IMR-90 (cell line): ENCODE measurements around the gene KLHL17. TPM values are rescaled to one million over a fixed set of nuclear protein-coding genes. Genes with fewer than 3 reads are reported as not detected.

Experiments used
- ATAC-seq: fragments of 200-7000 bp; cut with Tn5 transposase; 2 replicates; pipeline ENCODE4 v1.9.1; 2020; ENCODE audit warnings: low read depth, mild to moderate bottlenecking, moderate library complexity
- BruUV-seq: library from RNA; stranded (reverse); fragments of 400-500 nt; replicated peaks from 2 replicates; lab custom pipeline; 2021; lab: Mats Ljungman, UMichigan
- CTCF ChIA-PET: fragments of 300-600 bp; formaldehyde crosslinking; extraction: SDS; loops from one replicate; lab custom pipeline; 2021; ENCODE audit warnings: antibody characterized with exemption; lab: Yijun Ruan, JAX
- POLR2A ChIA-PET: fragments of 300-600 bp; sonication (Branson Sonifier 250); formaldehyde crosslinking; loops from one replicate; lab custom pipeline; 2022; ENCODE audit warnings: antibody characterized with exemption; ENCODE audit not compliant: unreplicated experiment; lab: Charles Lee
- DNase-seq: peaks from one replicate; pipeline ENCODE4 v3.0.0; 2013
- H2AFZ ChIP-seq: replicated peaks from 2 replicates; pipeline ENCODE3; 2013; ENCODE audit warnings: low read length, mild to moderate bottlenecking; ENCODE audit not compliant: poor library complexity
- H2AK5ac ChIP-seq: 2 replicates; pipeline ENCODE4 v1.6.1; 2013; ENCODE audit warnings: low read depth, low read length, inconsistent platforms
- H2AK9ac ChIP-seq: replicated peaks from 2 replicates; pipeline ENCODE3; 2013; ENCODE audit warnings: mild to moderate bottlenecking, low read depth, low read length, moderate library complexity; ENCODE audit not compliant: poor library complexity
- H2BK120ac ChIP-seq: 2 replicates; pipeline ENCODE4 v1.6.1; 2013; ENCODE audit warnings: low read depth, low read length, inconsistent platforms
- H2BK15ac ChIP-seq: 3 replicates; pipeline ENCODE4 v1.6.1; 2013; ENCODE audit warnings: low read depth, low read length, inconsistent platforms
- H2BK20ac ChIP-seq: 2 replicates; pipeline ENCODE4 v1.6.1; 2013; ENCODE audit warnings: low read depth, mild to moderate bottlenecking, inconsistent platforms, low read length, moderate library complexity
- H2BK5ac ChIP-seq: 2 replicates; pipeline ENCODE4 v1.6.1; 2013; ENCODE audit warnings: mild to moderate bottlenecking, low read depth, low read length, inconsistent platforms; ENCODE audit not compliant: poor library complexity, severe bottlenecking
- H3K14ac ChIP-seq: replicated peaks from 2 replicates; pipeline ENCODE4 v1.6.1; 2013; ENCODE audit warnings: low read depth, low read length, inconsistent platforms
- H3K18ac ChIP-seq: 2 replicates; pipeline ENCODE4 v1.6.1; 2013; ENCODE audit warnings: low read depth, low read length, control low read depth
- H3K23ac ChIP-seq: 2 replicates; pipeline ENCODE4 v1.6.1; 2013; ENCODE audit warnings: low read depth, low read length, inconsistent platforms
- H3K27ac ChIP-seq: 2 replicates; pipeline ENCODE4 v1.5.1; 2013; ENCODE audit warnings: mild to moderate bottlenecking, control low read depth, low read length; ENCODE audit not compliant: insufficient read depth
- H3K27me3 ChIP-seq: 2 replicates; pipeline ENCODE4 v1.6.1; 2013; ENCODE audit warnings: low read length; ENCODE audit not compliant: control insufficient read depth, insufficient read depth
- H3K36me3 ChIP-seq: 2 replicates; pipeline ENCODE4 v1.6.1; 2013; ENCODE audit warnings: low read length, mixed read lengths; ENCODE audit not compliant: control insufficient read depth, insufficient read depth
- H3K4ac ChIP-seq: 2 replicates; pipeline ENCODE4 v1.6.1; 2013; ENCODE audit warnings: low read depth, low read length, inconsistent platforms
- H3K4me1 ChIP-seq: 2 replicates; pipeline ENCODE4 v1.6.1; 2013; ENCODE audit warnings: low read length, mixed read lengths; ENCODE audit not compliant: control insufficient read depth, insufficient read depth
- H3K4me2 ChIP-seq: 2 replicates; pipeline ENCODE4 v1.6.1; 2013; ENCODE audit warnings: low read depth, mild to moderate bottlenecking, control low read depth, low read length, moderate library complexity
- H3K4me3 ChIP-seq: 2 replicates; pipeline ENCODE4 v1.5.1; 2013; ENCODE audit warnings: low read depth, mild to moderate bottlenecking, control low read depth, low read length, moderate library complexity; ENCODE audit not compliant: insufficient read depth
- H3K56ac ChIP-seq: 2 replicates; pipeline ENCODE4 v1.6.1; 2013; ENCODE audit warnings: low read length, inconsistent platforms; ENCODE audit not compliant: insufficient read depth; ENCODE audit errors: extremely low read depth
- H3K79me1 ChIP-seq, 2 experiments: 2 replicates each; pipeline ENCODE4 v1.6.1; 2013; ENCODE audit warnings: low read length in 2 of 2, inconsistent platforms in 1 of 2, low read depth in 1 of 2
- H3K9ac ChIP-seq: 2 replicates; pipeline ENCODE4 v1.6.1; 2013; ENCODE audit warnings: low read depth, low read length, control low read depth
- H3K9me1 ChIP-seq: 2 replicates; pipeline ENCODE4 v1.6.1; 2013; ENCODE audit warnings: low read length, inconsistent platforms; ENCODE audit not compliant: insufficient read depth
- H3K9me3 ChIP-seq: 2 replicates; pipeline ENCODE4 v1.6.1; 2013; ENCODE audit warnings: low read length; ENCODE audit not compliant: control insufficient read depth, insufficient read depth
- H4K20me1 ChIP-seq: 2 replicates; pipeline ENCODE4 v1.6.1; 2013; ENCODE audit warnings: low read length, inconsistent platforms; ENCODE audit not compliant: insufficient read depth
- H4K5ac ChIP-seq: 2 replicates; pipeline ENCODE4 v1.6.1; 2013; ENCODE audit warnings: mild to moderate bottlenecking, low read depth, low read length, control low read depth
- H4K8ac ChIP-seq, 2 experiments: 2 replicates each; pipeline ENCODE4 v1.6.1; 2013; ENCODE audit warnings: low read depth in 2 of 2, low read length in 2 of 2, control low read depth in 1 of 2, inconsistent platforms in 1 of 2
- H4K91ac ChIP-seq: 2 replicates; pipeline ENCODE4 v1.6.1; 2013; ENCODE audit warnings: low read depth, low read length, inconsistent platforms; ENCODE audit not compliant: insufficient read depth
- BHLHE40 ChIP-seq: fragments of 150-350 bp; IDR thresholded peaks from 2 replicates; pipeline ENCODE4 v1.6.1; 2016; ENCODE audit warnings: mild to moderate bottlenecking, low read depth, low read length
- CEBPB ChIP-seq: IDR thresholded peaks from 2 replicates; pipeline ENCODE4 v1.6.1; 2012; ENCODE audit warnings: low read depth, low read length, improper control_type of control experiment
- CHD1 ChIP-seq: IDR thresholded peaks from 2 replicates; pipeline ENCODE4 v1.6.1; 2012; ENCODE audit warnings: low read depth, low read length, improper control_type of control experiment
- ELK1 ChIP-seq: fragments of 150-350 bp; IDR thresholded peaks from 2 replicates; pipeline ENCODE4 v1.6.1; 2016; ENCODE audit warnings: low read depth, mild to moderate bottlenecking, low read length, moderate library complexity, borderline replicate concordance
- FOS ChIP-seq: fragments of 150-350 bp; IDR thresholded peaks from 2 replicates; pipeline ENCODE4 v1.6.1; 2016; ENCODE audit warnings: low read depth, low read length
- MAFK ChIP-seq: IDR thresholded peaks from 2 replicates; pipeline ENCODE4 v1.6.1; 2012; ENCODE audit warnings: low read depth, low read length, improper control_type of control experiment
- MAZ ChIP-seq: IDR thresholded peaks from 2 replicates; pipeline ENCODE4 v1.6.1; 2012; ENCODE audit warnings: low read depth, mild to moderate bottlenecking, low read length, improper control_type of control experiment, moderate library complexity, borderline replicate concordance
- MXI1 ChIP-seq: IDR thresholded peaks from 2 replicates; pipeline ENCODE4 v1.6.1; 2012; ENCODE audit warnings: low read depth, mild to moderate bottlenecking, low read length, moderate library complexity, borderline replicate concordance
- NFE2L2 ChIP-seq: fragments of 150-350 bp; IDR thresholded peaks from 2 replicates; pipeline ENCODE4 v1.6.1; 2016; ENCODE audit warnings: low read depth, mild to moderate bottlenecking, low read length
- POLR2A ChIP-seq: IDR thresholded peaks from 2 replicates; pipeline ENCODE4 v1.6.1; 2012; ENCODE audit warnings: mild to moderate bottlenecking, low read depth, low read length
- RAD21 ChIP-seq: IDR thresholded peaks from 2 replicates; pipeline ENCODE4 v1.6.1; 2012; ENCODE audit warnings: low read length, improper control_type of control experiment
- RCOR1 ChIP-seq: IDR thresholded peaks from 2 replicates; pipeline ENCODE4 v1.6.1; 2012; ENCODE audit warnings: mild to moderate bottlenecking, low read length, improper control_type of control experiment; ENCODE audit not compliant: insufficient replicate concordance
- RFX5 ChIP-seq: IDR thresholded peaks from 2 replicates; pipeline ENCODE4 v1.8.0; 2012; ENCODE audit warnings: low read depth, mild to moderate bottlenecking, low read length, moderate library complexity
- SMC3 ChIP-seq: fragments of 150-350 bp; IDR thresholded peaks from 2 replicates; pipeline ENCODE4 v1.6.1; 2016; ENCODE audit warnings: low read depth, mild to moderate bottlenecking, antibody characterized with exemption, low read length, moderate library complexity
- USF2 ChIP-seq: fragments of 150-350 bp; IDR thresholded peaks from 2 replicates; pipeline ENCODE4 v1.6.1; 2017; ENCODE audit warnings: mild to moderate bottlenecking, antibody characterized with exemption, low read length, low read depth
- WGBS, 2 experiments: methylation state at CpG; one replicate each; pipeline versions ENCODE4 v1.1.5 to v1.1.7; 2013; ENCODE audit warnings: missing lambda C conversion rate in 2 of 2; ENCODE audit not compliant: insufficient read length in 1 of 2; ENCODE audit errors: extremely low coverage in 2 of 2; 5-methylcytosine and 5-hydroxymethylcytosine counted together
- dilution Hi-C: fragments of 300-500 bp; cut with HindIII; formaldehyde crosslinking; loops from one replicate; pipeline ENCODE4 v1.14.3; 2018; ENCODE audit warnings: low sequenced_read_pairs; ENCODE audit not compliant: unreplicated experiment
- in situ Hi-C: fragments of 300-500 bp; cut with MboI; formaldehyde crosslinking; loops from 3 replicates; pipeline ENCODE4 v1.14.3; 2019; ENCODE audit warnings: low sequenced_read_pairs, inconsistent platforms, mixed read lengths
- intact Hi-C: fragments of 100-400 bp; cut with micrococcal nuclease; formaldehyde crosslinking; loops from 2 replicates; pipeline ENCODE4 v1.10.0; 2022
- polyA plus RNA-seq, 3 experiments: library from polyadenylated mRNA; depleted of rRNA; stranded (reverse); fragments of >200 nt; gene quantifications; 2 replicates each; pipeline ENCODE4 v1.2.3, GENCODE V29; 2012; ENCODE audit warnings: low replicate concordance in 1 of 3
- total RNA-seq: library from RNA; depleted of rRNA; stranded (reverse); fragments of >200 nt; gene quantifications from 2 replicates; pipeline ENCODE4 v1.2.3, GENCODE V29; 2012
- TF ChIP-seq, protein P1 (sequence below): conservative IDR thresholded peaks from 2 replicates; pipeline ENCODE4 v1.5.1; 2012; ENCODE audit warnings: mild to moderate bottlenecking, low read depth, low read length, improper control_type of control experiment

KLHL17 gene
- total and polyA plus RNA-seq, 2 of the 4 experiments (the other 2 are of a cell fraction) = 3.4 to 41.0 TPM

DNA sequence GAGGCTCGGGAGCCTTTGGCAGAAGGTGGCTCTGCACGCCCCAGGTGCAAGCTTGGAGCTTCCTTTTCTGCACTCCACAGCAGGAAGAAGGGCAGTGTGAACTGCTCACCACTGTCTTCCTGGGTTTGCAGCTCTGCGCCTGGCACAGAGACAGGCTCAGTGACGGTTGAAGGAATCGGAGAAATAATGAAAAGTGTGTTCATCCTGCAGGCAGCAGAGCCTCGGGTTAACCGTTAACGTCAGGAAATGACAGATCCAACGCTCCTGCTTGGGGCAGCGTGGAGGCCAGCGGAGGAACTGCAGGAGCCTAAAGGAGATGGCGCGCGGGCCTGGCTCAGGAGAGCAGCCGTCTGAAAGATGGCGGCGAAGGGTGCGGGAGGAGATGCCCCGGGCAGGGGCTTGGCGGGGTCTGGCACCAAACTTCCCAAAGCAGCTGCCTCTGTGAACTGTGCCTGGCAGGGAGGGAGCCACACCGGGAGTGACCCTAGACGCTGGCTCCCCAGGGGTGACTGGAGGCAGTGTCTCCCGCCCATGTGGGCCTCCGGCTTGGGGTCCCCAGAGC lies 47.6 kb upstream of the KLHL17 start:
- Histone ChIP-seq H2AFZ (no peak overlapping the region), H4K8ac (no peak overlapping the region), H3K4ac (no peak overlapping the region; the same call in 1 of the 2 replicates), H2AK5ac (no peak overlapping the region), H4K5ac (no peak overlapping the region), H2BK20ac (no peak overlapping the region), H3K4me2 (no peak overlapping the region), H2BK5ac (no peak overlapping the region), H3K36me3 (no peaks in the 10 kb centered on the region), H3K4me1 (peaks cover 22% of the 10 kb centered on the region), H4K20me1 (no peaks in the 10 kb centered on the region; the same call in 1 of the 2 replicates), H4K91ac (no peak overlapping the region), H3K9me1 (no peaks in the 10 kb centered on the region), H3K27me3 (no peaks in the 10 kb centered on the region; the same call in 1 of the 2 replicates), H3K56ac (no peak overlapping the region), H3K4me3 (no peak overlapping the region), H2AK9ac (no peak overlapping the region), H3K14ac (no peak overlapping the region), H3K27ac (no peak overlapping the region), H3K23ac (no peak overlapping the region), H3K79me1 (no peaks in the 10 kb centered on the region), H3K9me3 (no peaks in the 10 kb centered on the region), H2BK120ac (no peak overlapping the region), H3K18ac (no peak overlapping the region), H3K9ac (no peak overlapping the region), H2BK15ac (no peak overlapping the region)
- DNase-seq (no peak), ATAC-seq (no peak)
- CTCF ChIA-PET = interaction anchor here (1.2 kb wide), 1 partner anchor 8 kb away, joined by 5 read pairs; no protein-coding TSS in a partner anchor
- in situ Hi-C loops (loop anchor here (5.0 kb wide), 1 partner anchor 44 kb away; the partner anchor contains the start of gene NOC2L), dilution Hi-C loops (no loop called here), intact Hi-C loops (loop anchor here (1.0 kb wide), 1 partner anchor 28 kb away; no protein-coding TSS in a partner anchor)
- no peak for TF ChIP-seq POLR2A
- no peak for TF ChIP-seq BHLHE40
- no peak for TF ChIP-seq MAZ
- TF ChIP-seq, protein P1, sequence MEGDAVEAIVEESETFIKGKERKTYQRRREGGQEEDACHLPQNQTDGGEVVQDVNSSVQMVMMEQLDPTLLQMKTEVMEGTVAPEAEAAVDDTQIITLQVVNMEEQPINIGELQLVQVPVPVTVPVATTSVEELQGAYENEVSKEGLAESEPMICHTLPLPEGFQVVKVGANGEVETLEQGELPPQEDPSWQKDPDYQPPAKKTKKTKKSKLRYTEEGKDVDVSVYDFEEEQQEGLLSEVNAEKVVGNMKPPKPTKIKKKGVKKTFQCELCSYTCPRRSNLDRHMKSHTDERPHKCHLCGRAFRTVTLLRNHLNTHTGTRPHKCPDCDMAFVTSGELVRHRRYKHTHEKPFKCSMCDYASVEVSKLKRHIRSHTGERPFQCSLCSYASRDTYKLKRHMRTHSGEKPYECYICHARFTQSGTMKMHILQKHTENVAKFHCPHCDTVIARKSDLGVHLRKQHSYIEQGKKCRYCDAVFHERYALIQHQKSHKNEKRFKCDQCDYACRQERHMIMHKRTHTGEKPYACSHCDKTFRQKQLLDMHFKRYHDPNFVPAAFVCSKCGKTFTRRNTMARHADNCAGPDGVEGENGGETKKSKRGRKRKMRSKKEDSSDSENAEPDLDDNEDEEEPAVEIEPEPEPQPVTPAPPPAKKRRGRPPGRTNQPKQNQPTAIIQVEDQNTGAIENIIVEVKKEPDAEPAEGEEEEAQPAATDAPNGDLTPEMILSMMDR = no peak
- TF ChIP-seq MAFK = no peak
- TF ChIP-seq FOS = no peak
- no peak for TF ChIP-seq ELK1
- TF ChIP-seq SMC3 = no peak
- no peak for TF ChIP-seq RFX5
- TF ChIP-seq CEBPB = no peak
- no peak for TF ChIP-seq USF2
- TF ChIP-seq RAD21 = no peak
- TF ChIP-seq NFE2L2 = no peak
- TF ChIP-seq CHD1 = no peak
- TF ChIP-seq MXI1 = no peak
- TF ChIP-seq RCOR1 = no peak
- no TSS peak for BruUV-seq
- 73% methylated on average over 19 of the region's 24 CpGs; no CpG with 5 or more reads in 1 of the 2 experiments for WGBS, 2 experiments
- POLR2A ChIA-PET = no interaction called here
